Muscle of leg (tissue), 11 donors: ENCODE measurements around the gene MYL5. TPM values are rescaled to one million over a fixed set of nuclear protein-coding genes. Genes with fewer than 3 reads are reported as not detected.
"Not testable (repeated sequence)": the region's sequence is repeated elsewhere in the genome, so short reads cannot be mapped to it uniquely, and the experiment has no call there.

ENCODE experiments used
- DNase-seq: peaks from one replicate; pipeline ENCODE4 v3.0.0; 2013
- H3K27ac ChIP-seq: one replicate; pipeline ENCODE4 v1.5.1; 2013; ENCODE audit warnings: mild to moderate bottlenecking, low read length, control low read depth
- H3K27me3 ChIP-seq: one replicate; pipeline ENCODE4 v1.6.1; 2013; ENCODE audit warnings: low read length; ENCODE audit not compliant: control insufficient read depth, insufficient read depth
- H3K36me3 ChIP-seq: one replicate; pipeline ENCODE4 v1.6.1; 2013; ENCODE audit warnings: low read length; ENCODE audit not compliant: control insufficient read depth, insufficient read depth
- H3K4me1 ChIP-seq: one replicate; pipeline ENCODE4 v1.6.1; 2013; ENCODE audit warnings: low read length; ENCODE audit not compliant: control insufficient read depth, insufficient read depth
- H3K4me3 ChIP-seq: one replicate; pipeline ENCODE4 v1.5.1; 2013; ENCODE audit warnings: low read length, control low read depth
- H3K9me3 ChIP-seq: replicated peaks from 2 replicates; pipeline ENCODE4 v1.6.1; 2013; ENCODE audit warnings: low read depth, low read length; ENCODE audit not compliant: control insufficient read depth
- WGBS: methylation state at CpG from one replicate; pipeline ENCODE4 v1.1.5; 2013; ENCODE audit warnings: missing lambda C conversion rate; ENCODE audit not compliant: insufficient coverage; 5-methylcytosine and 5-hydroxymethylcytosine counted together
- polyA plus RNA-seq, 8 donors: library from polyadenylated mRNA; unstranded; fragments of 120-200 nt; gene quantifications; one replicate each; pipeline versions ENCODE4 v1.2.1 to v1.2.3, GENCODE V29; 2013; ENCODE audit warnings: inconsistent platforms in 1 of 8, low replicate concordance in 1 of 8; ENCODE audit not compliant: insufficient read length in 8 of 8, insufficient read depth in 1 of 8
- total RNA-seq: library from RNA; stranded (reverse); fragments of 120-200 nt; gene quantifications from one replicate; pipeline ENCODE4 v1.2.4, GENCODE V29; 2013

The MYL5 gene
- total and polyA plus RNA-seq, 9 donors, result 500 to 1,456 (median 733) TPM

GRCh38 chr4:663438-664428 is 10.6 kb upstream of the MYL5 start:
- 2% methylated on average over 74 of the region's 80 CpGs for WGBS
- peak; percentile 74 for DNase-seq
- Histone ChIP-seq H3K4me1 (peaks cover 24% of the 10 kb centered on the region), H3K4me3 (peak overlapping the region; percentile 55), H3K27ac (peak overlapping the region; percentile 20), H3K36me3 (no peaks in the 10 kb centered on the region), H3K9me3 (no peaks in the 10 kb centered on the region), H3K27me3 (peaks cover 2% of the 10 kb centered on the region)

- no peak overlapping the region for H3K4me3 ChIP-seq
These were observed 9.6 kb upstream of the MYL5 start for GRCh38 chr4:664713-665231.

GRCh38 chr4:665381-665750 is 9.0 kb upstream of the MYL5 start:
- H3K27me3 ChIP-seq, result peaks cover 2% of the 10 kb centered on the region

More at GRCh38 chr4:664713-665231, 9.6 kb upstream of the MYL5 start:
- H3K27ac ChIP-seq, result no peak overlapping the region
- no peaks in the 10 kb centered on the region for H3K9me3 ChIP-seq
- no peaks in the 10 kb centered on the region for H3K36me3 ChIP-seq
- 94% methylated on average over 21 of the region's 24 CpGs for WGBS
- peaks cover 24% of the 10 kb centered on the region for H3K4me1 ChIP-seq
- H3K27me3 ChIP-seq, result peaks cover 2% of the 10 kb centered on the region
- DNase-seq, result peak; percentile 5

GRCh38 chr4:665751-666435 is 8.4 kb upstream of the MYL5 start:
- Histone ChIP-seq H3K4me3 (no peak overlapping the region), H3K27ac (no peak overlapping the region), H3K27me3 (peaks cover 2% of the 10 kb centered on the region), H3K4me1 (peaks cover 24% of the 10 kb centered on the region), H3K36me3 (peaks cover 3% of the 10 kb centered on the region), H3K9me3 (no peaks in the 10 kb centered on the region)
- WGBS, result 54% methylated on average over 19 of the region's 22 CpGs
- no peak for DNase-seq

More at GRCh38 chr4:665381-665750, 9.0 kb upstream of the MYL5 start:
- WGBS, result 89% methylated on average over 12 of the region's 12 CpGs
- H3K9me3 ChIP-seq, result no peaks in the 10 kb centered on the region
- H3K27ac ChIP-seq, result no peak overlapping the region
- no peaks in the 10 kb centered on the region for H3K36me3 ChIP-seq
- peaks cover 24% of the 10 kb centered on the region for H3K4me1 ChIP-seq
- no peak overlapping the region for H3K4me3 ChIP-seq
- DNase-seq, result no peak

- H3K9me3 ChIP-seq, result no peaks in the 10 kb centered on the region
- no peak overlapping the region for H3K27ac ChIP-seq
- H3K4me3 ChIP-seq, result no peak overlapping the region
- WGBS, result 77% methylated on average over 20 of the region's 22 CpGs
- peaks cover 2% of the 10 kb centered on the region for H3K27me3 ChIP-seq
- H3K4me1 ChIP-seq, result peaks cover 24% of the 10 kb centered on the region
- H3K36me3 ChIP-seq, result peaks cover 4% of the 10 kb centered on the region
- DNase-seq, result no peak
These were observed 7.9 kb upstream of the MYL5 start for GRCh38 chr4:666436-666810.

- H3K4me1 ChIP-seq, result peaks cover 24% of the 10 kb centered on the region
- H3K27me3 ChIP-seq, result peaks cover 2% of the 10 kb centered on the region
- H3K9me3 ChIP-seq, result no peaks in the 10 kb centered on the region
- H3K4me3 ChIP-seq, result no peak overlapping the region
- H3K36me3 ChIP-seq, result peaks cover 10% of the 10 kb centered on the region
- H3K27ac ChIP-seq, result no peak overlapping the region
- no peak for DNase-seq
- 84% methylated on average over 20 of the region's 28 CpGs for WGBS
These were observed 7.4 kb upstream of the MYL5 start for GRCh38 chr4:666822-667544.

- H3K27ac ChIP-seq, result no peak overlapping the region
- H3K36me3 ChIP-seq, result peaks cover 15% of the 10 kb centered on the region
- H3K4me1 ChIP-seq, result peaks cover 24% of the 10 kb centered on the region
- no peak for DNase-seq
- H3K27me3 ChIP-seq, result peaks cover 2% of the 10 kb centered on the region
- WGBS, result 51% methylated on average over 5 of the region's 10 CpGs
- H3K4me3 ChIP-seq, result no peak overlapping the region
- no peaks in the 10 kb centered on the region for H3K9me3 ChIP-seq
These were observed 6.8 kb upstream of the MYL5 start for GRCh38 chr4:667545-667925.

GRCh38 chr4:668219-668618 is 6.1 kb upstream of the MYL5 start:
- not testable (repeated sequence) for DNase-seq, H3K27ac ChIP-seq
- 91% methylated on average over 6 of the region's 6 CpGs for WGBS

GRCh38 chr4:669806-670559 is 4.4 kb upstream of the MYL5 start:
- Histone ChIP-seq H3K4me1 (peaks cover 22% of the 10 kb centered on the region), H3K36me3 (peaks cover 22% of the 10 kb centered on the region)
- not testable (repeated sequence) for H3K27ac ChIP-seq, DNase-seq, H3K9me3 ChIP-seq, H3K27me3 ChIP-seq, H3K4me3 ChIP-seq
- WGBS, result 90% methylated on average over 6 of the region's 11 CpGs

More at GRCh38 chr4:668219-668618, 6.1 kb upstream of the MYL5 start:
- peaks cover 24% of the 10 kb centered on the region for H3K4me1 ChIP-seq
- H3K9me3 ChIP-seq, H3K4me3 ChIP-seq, H3K27me3 ChIP-seq: not testable (repeated sequence)
- H3K36me3 ChIP-seq, result peaks cover 22% of the 10 kb centered on the region
